Erythroblast (primary cell): ENCODE results near the gene DIP2C.
"Not testable (repeated sequence)": the region's sequence is repeated elsewhere in the genome, so short reads cannot be mapped to it uniquely, and the experiment has no call there.

Experiments used
- DNase-seq, 2 experiments: peaks; one replicate each; lab custom pipeline; 2025; lab: John Stamatoyannopoulos, UW
- GATA1 ChIP-seq: IDR thresholded peaks from 2 replicates; pipeline ENCODE4 v1.6.1; 2011; ENCODE audit warnings: low read depth, mild to moderate bottlenecking, control low read depth, low read length, moderate library complexity
- POLR2A ChIP-seq: IDR thresholded peaks from 2 replicates; pipeline ENCODE4 v1.6.1; 2011; ENCODE audit warnings: mild to moderate bottlenecking, low read length

DIP2C gene

GRCh38 chr10:397321-398068, 292.0 kb downstream of the DIP2C start:
- TF ChIP-seq POLR2A (no peak), GATA1 (no peak)
- DNase-seq = no peak

GRCh38 chr10:396535-397220, 292.8 kb downstream of the DIP2C start:
- TF ChIP-seq GATA1 (no peak), POLR2A (no peak)

GRCh38 chr10:396107-396506, 293.4 kb downstream of the DIP2C start:
- TF ChIP-seq POLR2A (no peak), GATA1 (no peak)
- DNase-seq = no peak

More at GRCh38 chr10:396535-397220, 292.8 kb downstream of the DIP2C start:
- no peak for DNase-seq

- DNase-seq = no peak
- TF ChIP-seq POLR2A = no peak
- TF ChIP-seq GATA1 = no peak
These were observed 293.8 kb downstream of the DIP2C start for GRCh38 chr10:395665-396064.

- not testable (repeated sequence) for DNase-seq
These were observed 294.9 kb downstream of the DIP2C start for GRCh38 chr10:394439-395101.

- no peak for DNase-seq
- no peak for TF ChIP-seq POLR2A
- TF ChIP-seq GATA1 = no peak
These were observed 295.6 kb downstream of the DIP2C start for GRCh38 chr10:393787-394438.

- no peak for DNase-seq
- TF ChIP-seq GATA1 = no peak
- TF ChIP-seq POLR2A = no peak
These were observed 296.2 kb downstream of the DIP2C start for GRCh38 chr10:393106-393745.

GRCh38 chr10:392705-393037, 296.8 kb downstream of the DIP2C start:
- DNase-seq = no peak
- TF ChIP-seq POLR2A = no peak
- no peak for TF ChIP-seq GATA1

- no peak for DNase-seq
- TF ChIP-seq GATA1 (no peak), POLR2A (no peak)
These were observed 297.4 kb downstream of the DIP2C start for GRCh38 chr10:391847-392704.

- no peak for DNase-seq
- TF ChIP-seq GATA1 (no peak), POLR2A (no peak)
These were observed 298.2 kb downstream of the DIP2C start for GRCh38 chr10:391305-391704.

- TF ChIP-seq GATA1 = no peak
- TF ChIP-seq POLR2A = no peak
- DNase-seq = no peak
These were observed 298.9 kb downstream of the DIP2C start for GRCh38 chr10:390449-391100.

GRCh38 chr10:389836-390448, 299.5 kb downstream of the DIP2C start:
- TF ChIP-seq GATA1 (no peak), POLR2A (no peak)
- DNase-seq = no peak
